GM19455 (cell line): ENCODE data around the gene MRM2.

Source experiments
- ATAC-seq: cut with Tn5 transposase; IDR thresholded peaks from one replicate; pipeline ENCODE4 v1.9.1; 2021; ENCODE audit not compliant: unreplicated experiment

The MRM2 gene

GRCh38 chr7:2209146-2209960 lies 32.7 kb downstream of the MRM2 start:
- no peak for ATAC-seq

GRCh38 chr7:2208712-2209111 lies 33.3 kb downstream of the MRM2 start:
- ATAC-seq = no peak

- ATAC-seq = no peak
Observed at GRCh38 chr7:2205036-2205780, 36.8 kb downstream of the MRM2 start.

GRCh38 chr7:2204446-2204845 lies 37.6 kb downstream of the MRM2 start:
- no peak for ATAC-seq

- no peak for ATAC-seq
Observed at GRCh38 chr7:2203766-2204300, 38.2 kb downstream of the MRM2 start.

GRCh38 chr7:2202901-2203765 lies 38.9 kb downstream of the MRM2 start:
- ATAC-seq = no peak

- ATAC-seq = no peak
Observed at GRCh38 chr7:2202361-2202761, 39.6 kb downstream of the MRM2 start.

GRCh38 chr7:2201686-2202360 lies 40.2 kb downstream of the MRM2 start:
- ATAC-seq = no peak

- no peak for ATAC-seq
Observed at GRCh38 chr7:2201128-2201527, 40.9 kb downstream of the MRM2 start.

- no peak for ATAC-seq
Observed at GRCh38 chr7:2200584-2200980, 41.4 kb downstream of the MRM2 start.

GRCh38 chr7:2199956-2200583 lies 41.9 kb downstream of the MRM2 start:
- no peak for ATAC-seq

- ATAC-seq = no peak
Observed at GRCh38 chr7:2199528-2199927, 42.5 kb downstream of the MRM2 start.

- no peak for ATAC-seq
Observed at GRCh38 chr7:2198760-2199159, 43.2 kb downstream of the MRM2 start.

- ATAC-seq = no peak
Observed at GRCh38 chr7:2198206-2198605, 43.8 kb downstream of the MRM2 start.

- no peak for ATAC-seq
Observed at GRCh38 chr7:2197436-2198155, 44.4 kb downstream of the MRM2 start.

- ATAC-seq = no peak
Observed at GRCh38 chr7:2196381-2197378, 45.3 kb downstream of the MRM2 start.

GRCh38 chr7:2195400-2196246 lies 46.4 kb downstream of the MRM2 start:
- no peak for ATAC-seq
